ENCODE data around the gene SAMD9L.

The SAMD9L gene

GRCh38 chr7:93148144-93148543 lies at the start of gene SAMD9L:
TSS of gene SAMD9L (minus strand) at chr7:93148385. CDS start at chr7:93135971, 12,414 bp downstream.
- in situ Hi-C loops (cut with MboI; ENCODE audit: low sequenced_read_pairs), result no loop called here

DNA sequence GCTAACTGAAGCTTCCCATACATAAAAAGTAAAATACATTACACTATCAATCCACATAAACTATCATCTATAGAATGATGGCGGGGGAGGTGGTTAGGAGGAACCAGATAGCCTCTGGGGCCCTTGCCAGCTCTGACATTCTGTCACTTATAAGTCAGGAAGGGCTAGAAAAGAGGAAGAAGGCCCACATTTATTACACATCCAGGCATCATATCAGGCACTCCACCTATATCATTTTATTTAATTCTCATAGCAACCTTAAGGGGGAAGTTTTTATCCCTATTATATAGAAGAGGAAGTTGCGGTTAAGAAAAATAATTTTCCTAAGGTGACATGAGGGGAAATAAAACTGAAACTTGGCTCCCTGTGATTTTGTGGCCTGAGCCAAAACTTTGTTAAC lies 48.2 kb upstream of the SAMD9L start:
- in situ Hi-C loops (cut with MboI; ENCODE audit: low sequenced_read_pairs), result no loop called here

- in situ Hi-C loops (cut with MboI; ENCODE audit: low sequenced_read_pairs), result no loop called here
Measured at GRCh38 chr7:93194386-93194785, 46.2 kb upstream of the SAMD9L start.

DNA sequence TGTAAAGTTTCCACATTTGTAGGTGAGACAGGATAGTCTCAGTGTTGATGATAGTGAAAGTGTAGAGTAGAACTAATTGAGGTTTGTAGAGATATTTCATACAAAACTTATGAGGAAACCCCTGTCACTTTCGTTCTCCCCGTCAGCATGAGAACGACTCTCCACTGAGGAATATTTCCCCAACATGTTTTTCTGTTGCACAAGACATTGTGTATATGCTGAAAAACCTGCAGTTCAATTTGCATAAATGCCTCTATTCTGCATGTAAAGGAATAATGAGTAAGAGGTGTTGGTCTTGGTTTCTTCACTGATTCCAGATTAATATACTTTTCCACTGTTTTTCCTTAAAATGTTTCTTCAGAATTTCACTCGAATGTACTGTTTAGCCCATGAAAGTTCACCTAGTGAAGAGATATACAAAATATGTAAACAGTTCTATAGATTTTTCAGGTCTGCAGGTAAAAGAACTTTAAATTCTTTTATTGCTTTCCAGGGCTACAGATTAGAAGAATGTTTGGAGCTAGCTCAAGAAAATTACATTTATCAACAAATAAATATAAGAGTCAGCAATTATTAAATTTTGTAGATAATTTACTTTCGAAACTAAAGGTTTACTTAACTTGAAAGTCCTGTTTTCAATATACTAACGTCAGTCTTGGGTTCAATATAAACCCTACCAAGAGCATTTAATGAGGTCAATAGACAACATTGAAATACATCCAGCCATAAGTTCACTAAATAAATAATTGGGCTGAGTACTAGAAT lies 40.9 kb upstream of the SAMD9L start:
- in situ Hi-C loops (cut with MboI; ENCODE audit: low sequenced_read_pairs), result no loop called here

DNA sequence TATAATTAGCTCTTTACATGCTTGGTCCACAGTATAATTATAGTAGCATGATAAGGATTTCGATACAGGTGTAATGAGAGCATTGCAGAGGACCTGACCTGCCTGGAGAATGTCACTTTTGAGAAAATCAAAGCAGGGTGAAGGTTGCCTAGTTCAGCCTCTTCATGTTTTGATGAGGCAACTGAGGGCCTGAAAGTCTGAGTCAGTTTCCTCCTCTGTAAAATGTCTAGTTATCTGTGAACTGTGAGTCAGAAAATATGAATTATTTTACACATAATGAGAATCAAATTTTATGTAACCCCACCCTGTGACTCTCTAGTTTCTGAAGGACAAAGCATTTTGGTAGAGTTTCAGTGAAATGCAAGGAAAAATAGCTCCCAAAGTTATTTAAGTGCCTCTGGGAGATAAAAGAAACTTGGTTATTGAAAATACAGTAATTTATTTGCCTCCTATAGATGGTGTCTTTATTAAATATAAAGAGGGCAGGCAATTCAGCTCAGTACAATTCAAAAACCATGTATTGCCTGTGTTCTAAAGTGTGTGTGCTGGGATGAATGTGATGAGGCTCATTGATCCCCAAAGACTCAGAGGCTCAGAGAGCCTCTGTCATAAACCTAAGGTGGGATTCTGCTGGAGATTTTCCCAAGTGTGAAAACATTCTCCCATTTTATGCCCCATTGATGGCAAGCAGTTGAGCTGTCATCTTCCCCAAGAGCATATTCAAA lies 37.3 kb upstream of the SAMD9L start:
- in situ Hi-C loops (cut with MboI; ENCODE audit: low sequenced_read_pairs), result no loop called here

DNA sequence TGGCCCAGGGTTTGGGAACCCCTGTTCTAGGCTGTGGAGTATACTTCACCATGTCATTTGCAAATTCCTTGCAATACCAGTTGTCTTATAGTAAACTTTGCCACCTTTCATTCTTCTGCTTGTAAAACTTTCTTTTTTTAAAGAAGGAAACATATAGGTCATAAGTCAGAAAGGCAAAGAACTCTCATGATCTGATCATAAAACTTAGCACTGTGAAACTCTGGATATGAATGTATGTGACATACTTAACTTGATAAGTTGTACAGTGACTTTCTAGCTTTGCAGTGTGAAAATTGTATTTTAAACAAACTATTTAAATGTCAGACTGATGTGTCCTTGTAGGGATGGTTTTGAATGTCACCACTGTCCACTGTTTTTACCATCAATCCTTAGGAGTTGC lies 31.0 kb upstream of the SAMD9L start:
- in situ Hi-C loops (cut with MboI; ENCODE audit: low sequenced_read_pairs), result no loop called here

- in situ Hi-C loops (cut with MboI; ENCODE audit: low sequenced_read_pairs), result no loop called here
Measured at GRCh38 chr7:93178213-93178612, 30.0 kb upstream of the SAMD9L start.

- in situ Hi-C loops (cut with MboI; ENCODE audit: low sequenced_read_pairs), result no loop called here
Measured at GRCh38 chr7:93176992-93177580, 28.9 kb upstream of the SAMD9L start.

GRCh38 chr7:93175219-93175618 lies 27.0 kb upstream of the SAMD9L start:
- in situ Hi-C loops (cut with MboI; ENCODE audit: low sequenced_read_pairs), result no loop called here

DNA sequence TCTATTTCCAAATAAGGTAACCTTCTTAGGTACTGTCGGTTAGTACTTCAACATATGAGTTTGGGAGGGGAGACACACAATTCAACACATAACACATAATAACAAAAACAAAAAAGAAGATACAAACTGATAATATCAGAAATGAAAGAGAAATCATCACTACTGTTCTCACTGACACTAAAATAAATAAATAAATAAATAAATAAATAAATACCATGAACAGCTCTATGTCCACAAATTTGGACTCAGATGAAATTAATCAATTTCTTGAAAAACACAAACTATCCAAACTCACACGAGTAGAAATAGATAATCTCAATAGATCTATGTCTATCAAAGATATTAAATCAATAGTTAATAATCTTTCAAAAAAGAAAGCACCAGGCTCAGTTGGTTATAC lies 24.5 kb upstream of the SAMD9L start:
- in situ Hi-C loops (cut with MboI; ENCODE audit: low sequenced_read_pairs), result no loop called here

DNA sequence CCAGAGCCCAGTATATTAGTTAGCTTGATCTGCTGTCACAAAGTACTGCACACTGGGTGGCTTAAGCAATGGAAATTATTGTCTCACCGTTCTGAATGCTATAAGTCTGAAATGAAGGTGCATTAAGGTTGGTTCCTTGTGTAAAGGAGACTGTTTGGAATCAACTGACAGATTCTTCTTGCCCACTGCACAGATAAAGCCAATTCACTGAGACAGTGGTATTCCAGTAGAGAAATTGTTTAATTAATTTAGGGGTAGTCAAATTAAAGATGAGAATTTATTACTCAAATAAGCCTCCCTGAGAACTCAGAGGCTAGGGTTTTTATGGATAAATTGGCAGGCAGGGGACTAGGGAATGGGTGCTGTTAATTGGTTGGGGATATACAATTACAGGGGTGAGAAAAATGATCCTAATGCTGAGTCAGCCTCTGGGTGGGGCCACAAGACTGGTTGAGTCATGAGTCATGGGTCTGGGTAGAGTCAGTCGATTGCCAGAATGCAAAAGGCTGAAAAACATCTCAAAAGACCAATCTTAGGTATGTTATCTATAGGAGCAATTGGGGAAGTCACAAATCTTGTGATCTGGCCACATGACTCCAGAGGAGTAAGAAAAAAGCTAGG lies 23.5 kb upstream of the SAMD9L start:
- in situ Hi-C loops (cut with MboI; ENCODE audit: low sequenced_read_pairs), result no loop called here

GRCh38 chr7:93165447-93165846 lies 17.3 kb upstream of the SAMD9L start:
- in situ Hi-C loops (cut with MboI; ENCODE audit: low sequenced_read_pairs), result no loop called here

DNA sequence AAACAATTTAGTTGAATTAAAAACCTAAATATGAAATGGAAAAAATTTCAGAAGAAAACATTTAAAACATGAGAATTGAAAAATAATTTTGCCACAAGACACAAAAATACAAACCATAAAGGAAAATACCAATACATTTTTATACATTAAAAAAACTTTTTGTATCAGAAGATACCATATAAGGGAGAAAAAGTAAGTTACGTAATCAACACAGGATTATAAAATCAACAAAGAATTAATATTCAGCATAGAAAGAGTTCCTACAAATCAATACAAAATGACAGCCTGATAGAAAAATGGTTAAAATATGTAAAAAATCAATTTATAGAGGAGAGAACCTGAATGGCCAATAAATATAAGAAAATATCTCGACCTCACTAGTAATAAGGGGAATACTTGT lies 16.6 kb upstream of the SAMD9L start:
- in situ Hi-C loops (cut with MboI; ENCODE audit: low sequenced_read_pairs), result no loop called here

DNA sequence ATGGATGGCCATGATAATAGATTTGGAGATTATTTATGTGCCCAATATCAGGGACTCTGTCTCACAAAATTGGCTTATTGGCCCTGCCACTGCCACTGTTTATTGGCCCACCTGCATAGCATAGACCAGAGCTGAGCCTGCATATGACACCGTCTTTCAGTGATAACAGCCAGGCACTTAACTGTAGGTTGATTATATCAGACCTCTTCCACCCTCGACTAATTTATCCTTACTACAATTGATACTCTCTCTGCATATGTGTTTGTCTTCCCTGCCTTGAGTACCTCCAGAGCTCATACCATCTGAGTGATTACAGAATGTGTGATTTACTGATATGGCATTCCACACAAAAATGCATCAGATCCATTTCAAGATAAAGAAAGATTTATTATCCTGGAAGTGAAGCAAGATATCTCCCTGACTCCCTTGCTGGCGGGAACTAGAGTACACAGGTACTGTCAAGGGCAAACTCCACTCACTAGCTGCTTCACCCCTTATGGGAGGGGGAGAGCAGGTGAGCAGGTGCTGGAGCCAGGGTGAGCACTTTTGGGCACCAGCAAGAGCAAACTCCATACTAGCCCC lies 13.1 kb upstream of the SAMD9L start:
- in situ Hi-C loops (cut with MboI; ENCODE audit: low sequenced_read_pairs), result no loop called here

GRCh38 chr7:93160410-93160809 lies 12.2 kb upstream of the SAMD9L start:
- in situ Hi-C loops (cut with MboI; ENCODE audit: low sequenced_read_pairs), result no loop called here

GRCh38 chr7:93159490-93159889 lies 11.3 kb upstream of the SAMD9L start:
- in situ Hi-C loops (cut with MboI; ENCODE audit: low sequenced_read_pairs), result no loop called here

DNA sequence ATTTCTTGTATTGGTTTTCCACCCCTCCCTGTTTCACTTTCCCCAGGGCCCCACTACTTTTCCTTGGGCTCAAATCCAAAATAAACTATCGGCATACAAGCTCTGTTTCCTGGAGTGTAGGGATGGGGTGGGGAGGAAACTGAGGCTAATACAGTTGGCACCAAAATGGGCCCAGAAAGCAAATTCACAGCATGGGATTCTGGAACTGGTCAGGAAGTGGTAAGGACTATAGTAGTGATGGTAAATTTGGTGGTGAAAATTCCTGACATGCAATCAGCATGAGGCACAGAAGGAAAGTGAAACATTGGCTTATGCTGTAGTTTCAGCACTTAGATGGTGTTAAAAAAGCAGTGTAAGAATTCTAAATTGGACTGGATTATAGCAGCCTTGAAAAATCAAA lies 8.7 kb upstream of the SAMD9L start:
- in situ Hi-C loops (cut with MboI; ENCODE audit: low sequenced_read_pairs), result no loop called here

DNA sequence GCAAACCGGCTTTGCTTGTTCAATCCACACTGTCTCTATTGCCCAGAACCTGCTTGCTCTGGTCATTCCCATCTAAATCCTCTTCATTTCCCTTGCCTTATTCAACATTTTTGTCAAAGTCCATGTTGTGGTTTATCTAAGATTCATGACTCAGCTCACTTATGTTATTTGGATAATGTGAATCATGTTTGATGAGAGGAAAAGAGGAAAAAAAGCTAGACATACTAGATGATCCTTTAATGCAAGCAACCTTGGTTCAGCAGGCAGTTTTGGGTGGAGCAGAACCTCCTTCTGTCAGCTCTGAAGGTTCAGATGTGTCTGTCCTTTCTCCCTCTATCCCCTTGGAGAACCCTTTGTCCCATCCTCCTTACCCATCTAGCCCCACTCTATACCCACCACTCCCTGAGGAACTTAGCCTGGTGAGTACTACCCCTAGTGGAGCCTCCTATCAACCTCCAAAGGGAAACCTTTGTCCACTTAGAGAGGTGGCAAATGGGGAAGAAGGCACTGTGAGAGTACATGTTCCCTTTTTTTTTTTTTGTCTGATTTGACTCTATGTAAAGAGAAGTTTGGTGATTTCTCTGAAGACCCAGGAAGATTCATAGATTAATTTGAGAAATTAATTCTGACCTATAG lies 2.1 kb upstream of the SAMD9L start:
- in situ Hi-C loops (cut with MboI; ENCODE audit: low sequenced_read_pairs), result no loop called here

GRCh38 chr7:93148727-93149126 lies 542 bp upstream of the SAMD9L start:
- in situ Hi-C loops (cut with MboI; ENCODE audit: low sequenced_read_pairs), result no loop called here

DNA sequence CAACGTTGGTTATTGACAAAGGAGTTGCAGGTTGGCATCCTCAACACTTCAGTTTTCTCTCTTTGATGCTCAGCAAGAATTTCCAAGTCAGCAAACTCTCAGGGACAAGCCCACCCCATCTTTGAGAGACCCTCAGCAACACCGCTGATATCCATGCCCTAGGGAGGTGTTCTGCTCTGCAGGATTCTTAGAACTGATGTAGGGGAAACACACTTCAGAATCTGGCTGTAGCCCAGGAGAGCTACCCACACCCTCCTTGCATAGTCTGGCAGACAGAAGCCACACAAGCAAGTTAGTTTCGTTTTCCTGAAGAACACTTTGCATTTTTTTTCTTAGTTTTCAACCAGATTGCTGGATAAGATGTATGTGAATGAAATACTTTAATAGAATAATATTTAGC lies 822 bp downstream of the SAMD9L start:
- in situ Hi-C loops (cut with MboI; ENCODE audit: low sequenced_read_pairs), result no loop called here
